Left renal cortex interstitium (tissue), 4 donors: ENCODE measurements around the gene MAB21L3. TPM values are rescaled to one million over a fixed set of nuclear protein-coding genes. Genes with fewer than 3 reads are reported as not detected.

Experiments
- polyA plus RNA-seq, 4 donors: library from polyadenylated mRNA; unstranded; fragments of 120-200 nt; gene quantifications; one replicate each; pipeline ENCODE4 v1.2.1, GENCODE V29; 2013; ENCODE audit not compliant: insufficient read length in 4 of 4

The MAB21L3 gene
- polyA plus RNA-seq, 4 donors = 0.62 to 1.1 (median 0.78) TPM

Other genes with a start within 250 kb of the MAB21L3 start
- 1 to 10 TPM; 4.0 to 7.2 (median 6.1) TPM for gene SLC22A15, start 134.9 kb upstream of the MAB21L3 start, polyA plus RNA-seq